Breast epithelium (tissue), 4 donors: Measurements from ENCODE around the gene ACAN. TPM values are rescaled to one million over a fixed set of nuclear protein-coding genes. Genes with fewer than 3 reads are reported as not detected.

Experiments
- DNase-seq, 2 donors: peaks; one replicate each; pipeline ENCODE4 v3.0.0-alpha.2; 2019; ENCODE audit warnings: low spot score in 2 of 2
- H3K27ac ChIP-seq, 2 donors: fragments of 200-600 bp; sonication (generic) in 1 of 2; one replicate each; pipeline ENCODE4 v1.5.1; 2016 to 2019; ENCODE audit warnings: mild to moderate bottlenecking in 1 of 2
- H3K27me3 ChIP-seq, 2 donors: fragments of 200-600 bp; sonication (generic) in 1 of 2; one replicate each; pipeline versions ENCODE4 v1.5.1 to v1.6.0; 2017 to 2019; ENCODE audit warnings: control low read depth in 1 of 2, mild to moderate bottlenecking in 1 of 2
- H3K36me3 ChIP-seq: fragments of 200-600 bp; one replicate; pipeline ENCODE4 v1.5.1; 2019
- H3K4me1 ChIP-seq, 2 donors: fragments of 200-600 bp; sonication (generic); one replicate each; pipeline ENCODE4 v1.5.1; 2016 to 2019; ENCODE audit warnings: control low read depth in 1 of 2
- H3K4me3 ChIP-seq, 3 donors: fragments of 200-600 bp; sonication (generic); 1 replicate in 2 of 3; 2 replicates in 1 of 3; pipeline ENCODE4 v1.5.1; 2016 to 2019; ENCODE audit warnings: mild to moderate bottlenecking in 3 of 3, moderate library complexity in 2 of 3
- H3K9me3 ChIP-seq, 2 donors: fragments of 200-600 bp; sonication (generic) in 1 of 2; one replicate each; pipeline ENCODE4 v1.5.1; 2016 to 2019; ENCODE audit warnings: control low read depth in 1 of 2
- POLR2A ChIP-seq: fragments of 450-650 bp; IDR thresholded peaks from one replicate; pipeline ENCODE4 v1.6.1; 2016; ENCODE audit warnings: antibody characterized with exemption, mild to moderate bottlenecking, moderate library complexity
- POLR2AphosphoS5 ChIP-seq, 3 donors: sonication (generic); formaldehyde crosslinking; IDR thresholded peaks; one replicate each; pipeline ENCODE4 v1.6.1; 2017; ENCODE audit warnings: antibody characterized with exemption in 3 of 3
- intact Hi-C: fragments of 100-400 bp; cut with DNase I; formaldehyde crosslinking; loops from one replicate; pipeline ENCODE4 v1.15.1; 2023; ENCODE audit warnings: low total_unique reads
- total RNA-seq, 3 donors: library from RNA; depleted of rRNA; stranded (reverse); fragments of >200 nt; gene quantifications; one replicate each; pipeline ENCODE4 v1.1.0, GENCODE V29; 2016
- TF ChIP-seq, protein P1 (sequence below), 3 donors: fragments of 450-650 bp; IDR thresholded peaks; one replicate each; pipeline ENCODE4 v1.5.1; 2016 to 2017; ENCODE audit warnings: antibody characterized with exemption in 3 of 3, mild to moderate bottlenecking in 3 of 3, moderate library complexity in 3 of 3

The ACAN gene
- total RNA-seq, 3 donors from 2014 or later = under 0.01 TPM; not detected in 2

- no peaks in the 10 kb centered on the region for H3K36me3 ChIP-seq
- H3K9me3 ChIP-seq = no peaks in the 10 kb centered on the region
- no peak overlapping the region for H3K27ac ChIP-seq
- no peak for TF ChIP-seq POLR2A
- TF ChIP-seq, protein P1, sequence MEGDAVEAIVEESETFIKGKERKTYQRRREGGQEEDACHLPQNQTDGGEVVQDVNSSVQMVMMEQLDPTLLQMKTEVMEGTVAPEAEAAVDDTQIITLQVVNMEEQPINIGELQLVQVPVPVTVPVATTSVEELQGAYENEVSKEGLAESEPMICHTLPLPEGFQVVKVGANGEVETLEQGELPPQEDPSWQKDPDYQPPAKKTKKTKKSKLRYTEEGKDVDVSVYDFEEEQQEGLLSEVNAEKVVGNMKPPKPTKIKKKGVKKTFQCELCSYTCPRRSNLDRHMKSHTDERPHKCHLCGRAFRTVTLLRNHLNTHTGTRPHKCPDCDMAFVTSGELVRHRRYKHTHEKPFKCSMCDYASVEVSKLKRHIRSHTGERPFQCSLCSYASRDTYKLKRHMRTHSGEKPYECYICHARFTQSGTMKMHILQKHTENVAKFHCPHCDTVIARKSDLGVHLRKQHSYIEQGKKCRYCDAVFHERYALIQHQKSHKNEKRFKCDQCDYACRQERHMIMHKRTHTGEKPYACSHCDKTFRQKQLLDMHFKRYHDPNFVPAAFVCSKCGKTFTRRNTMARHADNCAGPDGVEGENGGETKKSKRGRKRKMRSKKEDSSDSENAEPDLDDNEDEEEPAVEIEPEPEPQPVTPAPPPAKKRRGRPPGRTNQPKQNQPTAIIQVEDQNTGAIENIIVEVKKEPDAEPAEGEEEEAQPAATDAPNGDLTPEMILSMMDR (IDR thresholded peaks at IDR 0.05) = no peak
- no peak for TF ChIP-seq POLR2AphosphoS5 (IDR thresholded peaks at IDR 0.05)
- intact Hi-C loops = no loop called here
- no peaks in the 10 kb centered on the region for H3K27me3 ChIP-seq
- DNase-seq = no peak
- H3K4me3 ChIP-seq = no peak overlapping the region
- no peaks in the 10 kb centered on the region for H3K4me1 ChIP-seq
Observed at GRCh38 chr15:88814393-88814792, 11.2 kb downstream of the ACAN start.

- no peak for DNase-seq
- H3K27ac ChIP-seq = no peak overlapping the region
- H3K4me3 ChIP-seq = no peak overlapping the region
- TF ChIP-seq POLR2A = no peak
- TF ChIP-seq POLR2AphosphoS5 (IDR thresholded peaks at IDR 0.05) = no peak
- TF ChIP-seq, protein P1 (IDR thresholded peaks at IDR 0.05) = no peak
- intact Hi-C loops = no loop called here
- no peaks in the 10 kb centered on the region for H3K36me3 ChIP-seq
- no peaks in the 10 kb centered on the region for H3K27me3 ChIP-seq
- H3K4me1 ChIP-seq = no peaks in the 10 kb centered on the region
- no peaks in the 10 kb centered on the region for H3K9me3 ChIP-seq
Observed at GRCh38 chr15:88818920-88819319, 15.7 kb downstream of the ACAN start.

- intact Hi-C loops = no loop called here
- no peak for TF ChIP-seq POLR2A
- no peak for TF ChIP-seq POLR2AphosphoS5 (IDR thresholded peaks at IDR 0.05)
- TF ChIP-seq, protein P1 (IDR thresholded peaks at IDR 0.05) = no peak
- no peaks in the 10 kb centered on the region for H3K9me3 ChIP-seq
- no peaks in the 10 kb centered on the region for H3K4me1 ChIP-seq
- H3K27ac ChIP-seq = no peak overlapping the region
- no peaks in the 10 kb centered on the region for H3K36me3 ChIP-seq
- no peaks in the 10 kb centered on the region for H3K27me3 ChIP-seq
- H3K4me3 ChIP-seq = no peak overlapping the region
- no peak for DNase-seq
Observed at GRCh38 chr15:88821993-88822392, 18.8 kb downstream of the ACAN start.

DNA sequence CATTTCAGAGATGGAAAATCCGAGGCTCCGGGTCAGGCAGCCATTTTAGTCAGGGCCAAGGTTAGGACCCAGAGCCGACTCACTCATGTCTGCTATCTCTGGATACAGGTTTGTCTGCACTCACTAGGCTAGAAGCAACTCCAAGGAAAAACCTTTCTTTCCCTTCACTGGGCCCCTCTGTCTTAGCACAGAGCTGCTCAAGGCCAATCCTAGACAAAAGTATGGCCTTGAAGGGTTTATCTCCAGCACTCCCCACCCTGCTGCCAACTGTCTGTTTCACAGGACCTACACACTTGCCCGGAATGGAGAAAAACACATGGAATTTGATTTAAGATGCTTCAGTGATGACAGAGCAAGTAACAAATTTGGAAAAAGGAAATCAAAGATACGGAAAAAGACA, 25.6 kb downstream of the ACAN start:
- Histone ChIP-seq H3K9me3 (no peaks in the 10 kb centered on the region), H3K27ac (no peak overlapping the region), H3K36me3 (no peaks in the 10 kb centered on the region), H3K4me3 (no peak overlapping the region), H3K27me3 (no peaks in the 10 kb centered on the region), H3K4me1 (no peaks in the 10 kb centered on the region)
- TF ChIP-seq, protein P1 (IDR thresholded peaks at IDR 0.05) = no peak
- TF ChIP-seq POLR2AphosphoS5 (IDR thresholded peaks at IDR 0.05) (no peak), POLR2A (no peak)
- DNase-seq = no peak
- intact Hi-C loops = no loop called here

GRCh38 chr15:88830016-88830415, 26.8 kb downstream of the ACAN start:
- intact Hi-C loops = no loop called here
- TF ChIP-seq, protein P1 (IDR thresholded peaks at IDR 0.05) = no peak
- TF ChIP-seq POLR2AphosphoS5 (IDR thresholded peaks at IDR 0.05) (no peak), POLR2A (no peak)
- H3K4me3 ChIP-seq = no peak overlapping the region

More at GRCh38 chr15:88830016-88830415, 26.8 kb downstream of the ACAN start:
- no peak overlapping the region for H3K27ac ChIP-seq
- H3K4me1 ChIP-seq = no peaks in the 10 kb centered on the region
- no peaks in the 10 kb centered on the region for H3K27me3 ChIP-seq
- no peaks in the 10 kb centered on the region for H3K36me3 ChIP-seq
- DNase-seq = no peak
- H3K9me3 ChIP-seq = no peaks in the 10 kb centered on the region
